ENCODE data around the gene NRG4.

NRG4 gene

GRCh38 chr15:76011627-76012551 is at the start of gene NRG4:
NRG4 (minus strand) TSS chr15:76012424; CDS start chr15:76011230, 1,194 bp downstream.
- no peaks in the 10 kb centered on the region for H3K27me3 ChIP-seq (replicated peaks; ENCODE audit: control insufficient read depth, insufficient read depth, low read length)
- no peak for TF ChIP-seq CTCF (IDR thresholded peaks at IDR 0.05; ENCODE audit: insufficient read depth, low read length, poor library complexity, severe bottlenecking)
- peak within 1 kb of the TSS; percentile 33 for H3K4me3 ChIP-seq (replicated peaks; ENCODE audit: low read depth, low read length)
- no peaks in the 10 kb centered on the region for H3K36me3 ChIP-seq (ENCODE audit: control insufficient read depth, insufficient read depth, low read length)
- DNase-seq (ENCODE audit: extremely low read depth, insufficient read length) = peak; percentile 5

GRCh38 chr15:76061700-76062099 is 49.5 kb upstream of the NRG4 start:
- H3K36me3 ChIP-seq (ENCODE audit: control insufficient read depth, insufficient read depth, low read length) = no peaks in the 10 kb centered on the region
- TF ChIP-seq CTCF (IDR thresholded peaks at IDR 0.05; ENCODE audit: insufficient read depth, low read length, poor library complexity, severe bottlenecking) = no peak
- no peak for DNase-seq (ENCODE audit: extremely low read depth, insufficient read length)
- H3K4me3 ChIP-seq (replicated peaks; ENCODE audit: low read depth, low read length) = no peak overlapping the region
- no peaks in the 10 kb centered on the region for H3K27me3 ChIP-seq (replicated peaks; ENCODE audit: control insufficient read depth, insufficient read depth, low read length)

- Histone ChIP-seq H3K4me3 (replicated peaks; ENCODE audit: low read depth, low read length) (peak overlapping the region; percentile 75), H3K27me3 (replicated peaks; ENCODE audit: control insufficient read depth, insufficient read depth, low read length) (no peaks in the 10 kb centered on the region), H3K36me3 (ENCODE audit: control insufficient read depth, insufficient read depth, low read length) (no peaks in the 10 kb centered on the region)
- TF ChIP-seq CTCF (IDR thresholded peaks at IDR 0.05; ENCODE audit: insufficient read depth, low read length, poor library complexity, severe bottlenecking) = no peak
- peak; percentile 67 for DNase-seq (ENCODE audit: extremely low read depth, insufficient read length)
These were observed 48.1 kb upstream of the NRG4 start for GRCh38 chr15:76060118-76060989.

GRCh38 chr15:76059320-76060117 is 47.3 kb upstream of the NRG4 start, which contains the start of gene TMEM266:
TMEM266 (plus strand) TSS chr15:76059985; CDS start chr15:76134264, 74,279 bp downstream.
- Histone ChIP-seq H3K27me3 (replicated peaks; ENCODE audit: control insufficient read depth, insufficient read depth, low read length) (no peaks in the 10 kb centered on the region), H3K36me3 (ENCODE audit: control insufficient read depth, insufficient read depth, low read length) (no peaks in the 10 kb centered on the region), H3K4me3 (replicated peaks; ENCODE audit: low read depth, low read length) (peak within 1 kb of the TSS; percentile 75)
- peak; percentile 16 for TF ChIP-seq CTCF (IDR thresholded peaks at IDR 0.05; ENCODE audit: insufficient read depth, low read length, poor library complexity, severe bottlenecking)
- peak; percentile 77 for DNase-seq (ENCODE audit: extremely low read depth, insufficient read length)

- Histone ChIP-seq H3K4me3 (replicated peaks; ENCODE audit: low read depth, low read length) (peak overlapping the region; percentile 72), H3K27me3 (replicated peaks; ENCODE audit: control insufficient read depth, insufficient read depth, low read length) (no peaks in the 10 kb centered on the region), H3K36me3 (ENCODE audit: control insufficient read depth, insufficient read depth, low read length) (no peaks in the 10 kb centered on the region)
- peak; percentile 38 for DNase-seq (ENCODE audit: extremely low read depth, insufficient read length)
- peak; percentile 49 for TF ChIP-seq CTCF (IDR thresholded peaks at IDR 0.05; ENCODE audit: insufficient read depth, low read length, poor library complexity, severe bottlenecking)
These were observed 46.6 kb upstream of the NRG4 start for GRCh38 chr15:76058714-76059319.
